PC-3 (cell line): ENCODE data around the gene PGF. TPM values are rescaled to one million over a fixed set of nuclear protein-coding genes. Genes with fewer than 3 reads are reported as not detected.
A peak's percentile ranks its signal among the peaks of the same experiment; 100 is the strongest.
"Not testable (repeated sequence)": the region's sequence is repeated elsewhere in the genome, so short reads cannot be mapped to it uniquely, and the experiment has no call there.

ENCODE experiments used
- ATAC-seq: fragments of 200-7000 bp; cut with Tn5 transposase; 2 replicates; pipeline ENCODE4 v1.9.1; 2020; ENCODE audit warnings: mild to moderate bottlenecking, moderate library complexity
- BruUV-seq: library from RNA; stranded (reverse); fragments of 400-500 nt; replicated peaks from 2 replicates; lab custom pipeline; 2021; lab: Mats Ljungman, UMichigan
- CTCF ChIA-PET: fragments of 300-600 bp; sonication (Branson Sonifier 250); formaldehyde crosslinking; loops from one replicate; lab custom pipeline; 2022; ENCODE audit warnings: antibody characterized with exemption; lab: Charles Lee
- POLR2A ChIA-PET: fragments of 300-600 bp; sonication (Branson Sonifier 250); formaldehyde crosslinking; loops from one replicate; lab custom pipeline; 2022; ENCODE audit warnings: antibody characterized with exemption; ENCODE audit not compliant: unreplicated experiment; lab: Charles Lee
- DNase-seq: peaks from one replicate; pipeline ENCODE4 v3.0.0-alpha.2; 2015
- H2AFZ ChIP-seq: fragments of 300-600 bp; sonication (generic); 2 replicates; pipeline ENCODE4 v1.6.0; 2016; ENCODE audit warnings: antibody characterized with exemption, low read length
- H3F3A ChIP-seq: fragments of 300-600 bp; sonication (generic); one replicate; pipeline ENCODE4 v1.6.0; 2017; ENCODE audit warnings: antibody characterized with exemption, low read length, control low read depth, mild to moderate bottlenecking; ENCODE audit not compliant: unreplicated experiment
- H3K27ac ChIP-seq: fragments of 300-600 bp; sonication (generic); 2 replicates; pipeline ENCODE4 v1.5.1; 2016; ENCODE audit warnings: mild to moderate bottlenecking, low read length
- H3K27me3 ChIP-seq: fragments of 300-600 bp; sonication (generic); 2 replicates; pipeline ENCODE4 v1.6.1; 2016; ENCODE audit warnings: low read length, mixed read lengths
- H3K36me3 ChIP-seq: fragments of 300-600 bp; sonication (generic); 2 replicates; pipeline ENCODE4 v1.6.1; 2016; ENCODE audit warnings: low read depth, mixed run types, low read length, mixed read lengths
- H3K4me1 ChIP-seq: fragments of 300-600 bp; sonication (generic); 2 replicates; pipeline ENCODE4 v1.5.1; 2016; ENCODE audit warnings: low read length; ENCODE audit not compliant: insufficient read depth
- H3K4me2 ChIP-seq: fragments of 300-600 bp; sonication (generic); 2 replicates; pipeline ENCODE4 v1.6.0; 2016; ENCODE audit warnings: low read length
- H3K4me3 ChIP-seq: fragments of 300-600 bp; sonication (generic); 2 replicates; pipeline ENCODE4 v1.5.1; 2016; ENCODE audit warnings: mild to moderate bottlenecking, low read length, mixed read lengths
- H3K79me2 ChIP-seq: fragments of 300-600 bp; sonication (generic); 2 replicates; pipeline ENCODE4 v1.6.1; 2017; ENCODE audit warnings: low read length, mixed read lengths
- H3K9ac ChIP-seq: fragments of 300-600 bp; sonication (generic); 2 replicates; pipeline ENCODE4 v1.6.0; 2016; ENCODE audit warnings: mild to moderate bottlenecking, low read length
- H3K9me2 ChIP-seq: fragments of 300-600 bp; sonication (generic); replicated peaks from 2 replicates; pipeline ENCODE4 v1.6.1; 2016; ENCODE audit warnings: mixed run types, low read length, mixed read lengths
- H3K9me3 ChIP-seq: fragments of 300-600 bp; sonication (generic); 2 replicates; pipeline ENCODE4 v1.6.1; 2016; ENCODE audit warnings: low read length, mixed read lengths
- H4K20me1 ChIP-seq: fragments of 300-600 bp; sonication (generic); 2 replicates; pipeline ENCODE4 v1.6.1; 2016; ENCODE audit warnings: low read length, mixed read lengths
- EZH2 ChIP-seq: fragments of 300-600 bp; sonication (generic); IDR thresholded peaks from one replicate; pipeline ENCODE4 v1.6.1; 2017; ENCODE audit warnings: antibody characterized with exemption, mild to moderate bottlenecking, low read length; ENCODE audit not compliant: unreplicated experiment
- EZH2phosphoT487 ChIP-seq: fragments of 300-600 bp; sonication (generic); IDR thresholded peaks from 2 replicates; pipeline ENCODE4 v1.6.1; 2018; ENCODE audit warnings: mild to moderate bottlenecking, antibody characterized with exemption, low read length, borderline replicate concordance
- intact Hi-C: fragments of 100-400 bp; cut with micrococcal nuclease; formaldehyde crosslinking; loops from 2 replicates; pipeline ENCODE4 v1.9.0; 2023
- total RNA-seq: library from RNA; depleted of rRNA; stranded (reverse); fragments of >200 nt; gene quantifications from 2 replicates; pipeline ENCODE4 v1.2.3, GENCODE V29; 2014
- TF ChIP-seq, protein P1 (sequence below): fragments of 300-600 bp; sonication (generic); conservative IDR thresholded peaks from 2 replicates; pipeline ENCODE4 v1.5.1; 2017; ENCODE audit warnings: antibody characterized with exemption, low read depth, mild to moderate bottlenecking, low read length

Gene PGF
- total RNA-seq, 1 experiment from 2014 or later = 0.26 TPM

DNA sequence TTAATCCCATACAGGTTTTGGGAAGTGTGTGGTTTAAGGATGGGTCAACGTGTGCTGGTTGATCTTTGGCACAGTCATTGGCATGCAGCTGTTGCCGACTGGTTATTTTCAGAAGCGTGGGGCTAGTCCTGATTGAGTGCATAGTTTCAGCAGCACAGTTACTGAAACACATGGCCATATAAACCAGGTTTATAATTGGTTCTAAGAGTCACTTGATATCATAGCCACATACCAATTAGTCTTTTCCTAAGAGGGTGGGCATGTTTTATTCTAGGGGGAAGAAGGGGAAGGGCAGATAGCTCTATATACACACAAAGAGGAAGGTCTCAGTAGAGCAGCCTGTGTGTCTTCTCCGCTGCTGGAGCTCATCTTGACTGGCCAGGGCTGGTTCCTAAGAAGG lies 21.4 kb downstream of the PGF start:
- no peak; the same call in none of the 2 replicates for ATAC-seq
- ChIA-PET CTCF (no interaction called here), POLR2A (no interaction called here)
- Histone ChIP-seq H2AFZ (peak overlapping the region; percentile 23; the same call in 1 of the 2 replicates), H3K27ac (no peak overlapping the region), H3K4me3 (no peak overlapping the region), H3K27me3 (no peaks in the 10 kb centered on the region), H3K4me2 (no peak overlapping the region), H3K9me2 (no peaks in the 10 kb centered on the region), H3K9ac (no peak overlapping the region), H3K9me3 (no peaks in the 10 kb centered on the region), H3K36me3 (no peaks in the 10 kb centered on the region), H3F3A (no peaks in the 10 kb centered on the region), H3K4me1 (peaks cover 3% of the 10 kb centered on the region; the same call in 1 of the 2 replicates), H3K79me2 (no peaks in the 10 kb centered on the region), H4K20me1 (no peaks in the 10 kb centered on the region)
- intact Hi-C loops = no loop called here
- BruUV-seq = no TSS peak
- no peak for DNase-seq
- no peak for TF ChIP-seq EZH2
- TF ChIP-seq, protein P1, sequence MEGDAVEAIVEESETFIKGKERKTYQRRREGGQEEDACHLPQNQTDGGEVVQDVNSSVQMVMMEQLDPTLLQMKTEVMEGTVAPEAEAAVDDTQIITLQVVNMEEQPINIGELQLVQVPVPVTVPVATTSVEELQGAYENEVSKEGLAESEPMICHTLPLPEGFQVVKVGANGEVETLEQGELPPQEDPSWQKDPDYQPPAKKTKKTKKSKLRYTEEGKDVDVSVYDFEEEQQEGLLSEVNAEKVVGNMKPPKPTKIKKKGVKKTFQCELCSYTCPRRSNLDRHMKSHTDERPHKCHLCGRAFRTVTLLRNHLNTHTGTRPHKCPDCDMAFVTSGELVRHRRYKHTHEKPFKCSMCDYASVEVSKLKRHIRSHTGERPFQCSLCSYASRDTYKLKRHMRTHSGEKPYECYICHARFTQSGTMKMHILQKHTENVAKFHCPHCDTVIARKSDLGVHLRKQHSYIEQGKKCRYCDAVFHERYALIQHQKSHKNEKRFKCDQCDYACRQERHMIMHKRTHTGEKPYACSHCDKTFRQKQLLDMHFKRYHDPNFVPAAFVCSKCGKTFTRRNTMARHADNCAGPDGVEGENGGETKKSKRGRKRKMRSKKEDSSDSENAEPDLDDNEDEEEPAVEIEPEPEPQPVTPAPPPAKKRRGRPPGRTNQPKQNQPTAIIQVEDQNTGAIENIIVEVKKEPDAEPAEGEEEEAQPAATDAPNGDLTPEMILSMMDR = no peak
- no peak for TF ChIP-seq EZH2phosphoT487

DNA sequence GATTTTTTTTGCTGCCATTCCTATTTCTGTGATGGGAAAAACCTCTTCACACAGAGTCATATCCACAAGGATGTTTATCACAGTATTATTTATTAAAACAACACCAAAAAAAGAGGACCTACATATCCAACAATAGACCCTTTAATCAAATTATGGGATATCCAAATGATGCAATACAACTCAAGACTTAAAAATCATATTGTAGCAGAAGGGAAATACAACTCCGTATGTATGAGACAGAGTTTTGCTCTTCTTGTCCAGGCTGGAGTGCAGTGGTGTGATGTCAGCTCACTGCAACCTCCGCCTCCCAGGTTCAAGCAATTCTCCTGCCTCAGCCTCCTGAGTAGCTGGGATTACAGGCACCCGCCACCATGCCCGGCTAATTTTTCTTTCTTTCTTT lies 22.5 kb downstream of the PGF start:
- CTCF ChIA-PET, H3K4me3 ChIP-seq, intact Hi-C loops, H3K27me3 ChIP-seq, H3K27ac ChIP-seq, H3K9ac ChIP-seq, H3F3A ChIP-seq, DNase-seq, ATAC-seq, H4K20me1 ChIP-seq, H3K9me2 ChIP-seq, H3K79me2 ChIP-seq, POLR2A ChIA-PET, H3K4me1 ChIP-seq, H3K36me3 ChIP-seq, H3K4me2 ChIP-seq, BruUV-seq, H3K9me3 ChIP-seq: not testable (repeated sequence)
- H2AFZ ChIP-seq = peak overlapping the region; percentile 44

- ATAC-seq = peak; percentile 56
- peak overlapping the region; percentile 44 for H2AFZ ChIP-seq
- BruUV-seq = no TSS peak
- peaks cover 3% of the 10 kb centered on the region; the same call in 1 of the 2 replicates for H3K4me1 ChIP-seq
- H3K4me2 ChIP-seq = 0 out of 2 replicates have a peak overlapping the region, but pooled peaks have one; percentile 2
- no peaks in the 10 kb centered on the region for H3K79me2 ChIP-seq
- no peak overlapping the region for H3K4me3 ChIP-seq
- no peaks in the 10 kb centered on the region for H3K9me2 ChIP-seq
- DNase-seq = peak; percentile 34
- H3K36me3 ChIP-seq = no peaks in the 10 kb centered on the region
- H3F3A ChIP-seq = no peaks in the 10 kb centered on the region
- POLR2A ChIA-PET = no interaction called here
- H3K9ac ChIP-seq = no peak overlapping the region
- H3K27me3 ChIP-seq = no peaks in the 10 kb centered on the region
- H3K9me3 ChIP-seq = no peaks in the 10 kb centered on the region
- TF ChIP-seq, protein P1 = no peak
- TF ChIP-seq EZH2phosphoT487 (no peak), EZH2 (no peak)
- H4K20me1 ChIP-seq = no peaks in the 10 kb centered on the region
- H3K27ac ChIP-seq = no peak overlapping the region
- intact Hi-C loops = no loop called here
- CTCF ChIA-PET = no interaction called here
Measured at GRCh38 chr14:74932401-74932901, 22.9 kb downstream of the PGF start.

- H3K4me3 ChIP-seq, H3K9ac ChIP-seq, intact Hi-C loops, H3K4me1 ChIP-seq, H3K9me3 ChIP-seq, CTCF ChIA-PET, H3K4me2 ChIP-seq, POLR2A ChIA-PET, H3F3A ChIP-seq, H3K27me3 ChIP-seq, H3K79me2 ChIP-seq, H2AFZ ChIP-seq, BruUV-seq, ATAC-seq, H3K9me2 ChIP-seq, H3K27ac ChIP-seq, H4K20me1 ChIP-seq, H3K36me3 ChIP-seq, DNase-seq: not testable (repeated sequence)
Measured at GRCh38 chr14:74931744-74932143, 23.7 kb downstream of the PGF start.
